Upper lobe of left lung (tissue), 4 donors: Measurements from ENCODE around the gene ADRB2.

Experiments
- CTCF ChIP-seq, 6 experiments: fragments of 450-650 bp in 4 of 6; fragments of 200-600 bp in 2 of 6; sonication (generic) in 2 of 6; IDR thresholded peaks; one replicate each; pipeline ENCODE4 v1.5.1; 2016 to 2019; ENCODE audit warnings: antibody characterized with exemption in 6 of 6
- EP300 ChIP-seq, 4 donors: sonication (generic); formaldehyde crosslinking; IDR thresholded peaks; one replicate each; pipeline ENCODE4 v1.5.1; 2017; ENCODE audit warnings: antibody characterized with exemption in 4 of 4, control low read depth in 2 of 4
- POLR2A ChIP-seq, 4 donors: fragments of 450-650 bp; IDR thresholded peaks; one replicate each; pipeline ENCODE4 v1.5.1; 2016 to 2017; ENCODE audit warnings: antibody characterized with exemption in 4 of 4, mild to moderate bottlenecking in 2 of 4
- POLR2AphosphoS5 ChIP-seq, 2 donors: sonication (generic); formaldehyde crosslinking; IDR thresholded peaks; one replicate each; pipeline ENCODE4 v1.5.1; 2017; ENCODE audit warnings: antibody characterized with exemption in 2 of 2

DNA sequence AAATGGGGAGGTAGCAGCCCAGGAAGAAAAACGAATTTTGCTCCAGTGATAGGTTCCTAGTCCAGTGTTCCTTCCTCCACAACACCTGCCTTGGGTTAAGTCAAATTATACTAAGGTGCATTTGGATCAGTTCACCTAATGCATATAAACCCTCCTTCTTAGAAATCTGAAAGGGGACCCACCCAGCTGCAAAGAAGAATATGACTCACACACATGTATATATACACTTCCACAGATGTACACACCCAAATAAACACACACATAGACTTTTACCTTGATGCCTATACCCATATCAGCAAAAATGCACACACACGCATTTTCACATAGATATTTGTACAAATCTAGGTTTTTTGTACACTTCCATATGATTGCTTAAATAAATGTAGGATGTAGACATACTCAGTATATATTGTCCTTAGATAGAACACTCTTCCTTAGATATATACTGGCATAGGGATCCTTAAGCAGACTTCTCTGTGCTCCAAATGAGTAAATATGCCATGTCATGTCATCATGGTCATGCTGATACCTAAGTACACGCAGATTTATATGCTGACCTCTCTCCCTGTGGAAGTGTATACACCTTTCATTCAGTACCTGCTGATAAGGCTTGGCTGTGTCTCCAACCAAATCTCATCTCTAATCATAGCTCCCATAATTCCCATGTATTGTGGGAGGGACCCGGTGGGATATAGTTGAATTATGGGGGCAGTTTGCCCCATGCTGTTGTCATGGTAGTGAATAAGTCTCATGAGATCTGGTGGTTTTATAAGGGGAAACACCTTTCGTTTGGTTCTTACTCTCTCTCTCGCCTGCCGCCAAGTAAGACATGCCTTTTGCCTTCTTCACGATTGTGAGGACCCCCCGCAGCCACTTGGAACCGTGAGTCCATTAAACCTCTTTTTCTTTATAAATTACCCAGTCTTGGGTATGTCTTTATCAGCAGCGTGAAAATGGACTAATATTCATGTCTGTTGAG is 10.2 kb downstream of the ADRB2 start:
- TF ChIP-seq CTCF (IDR thresholded peaks at IDR 0.05) (no peak), POLR2A (IDR thresholded peaks at IDR 0.05) (no peak), POLR2AphosphoS5 (IDR thresholded peaks at IDR 0.05) (no peak), EP300 (IDR thresholded peaks at IDR 0.05) (no peak)
